HEK293T (cell line): ENCODE results near the gene MROH7.

Experiments
- BHLHE40 ChIP-seq: fragments of 450-650 bp; IDR thresholded peaks from 2 replicates; pipeline ENCODE4 v1.6.1; 2016; ENCODE audit warnings: mild to moderate bottlenecking, moderate library complexity, borderline replicate concordance
- ELF4 ChIP-seq: fragments of 450-650 bp; IDR thresholded peaks from 2 replicates; pipeline ENCODE4 v1.6.1; 2017; ENCODE audit warnings: antibody characterized with exemption
- FOXK2 ChIP-seq: fragments of 450-650 bp; IDR thresholded peaks from 2 replicates; pipeline ENCODE4 v1.6.1; 2016; ENCODE audit warnings: mild to moderate bottlenecking
- FOXM1 ChIP-seq: fragments of 450-650 bp; IDR thresholded peaks from 2 replicates; pipeline ENCODE4 v1.6.1; 2017; ENCODE audit warnings: mild to moderate bottlenecking, borderline replicate concordance
- NFRKB ChIP-seq: fragments of 450-650 bp; IDR thresholded peaks from 2 replicates; pipeline ENCODE4 v1.6.1; 2016; ENCODE audit warnings: mild to moderate bottlenecking, moderate library complexity
- SUZ12 ChIP-seq: fragments of 450-650 bp; IDR thresholded peaks from 2 replicates; pipeline ENCODE4 v1.6.1; 2016; ENCODE audit warnings: mild to moderate bottlenecking
- TARDBP ChIP-seq: fragments of 450-650 bp; IDR thresholded peaks from 2 replicates; pipeline ENCODE4 v1.6.1; 2016

GRCh38 chr1:54614024-54614423, 27.6 kb upstream of the MROH7 start:
- TF ChIP-seq FOXK2, result no peak
- no peak for TF ChIP-seq TARDBP
- TF ChIP-seq FOXM1, result no peak
- no peak for TF ChIP-seq BHLHE40
- TF ChIP-seq ELF4, result no peak
- no peak for TF ChIP-seq SUZ12
- TF ChIP-seq NFRKB, result no peak
